A549 (cell line): Measurements from ENCODE around the gene ARHGAP31. TPM values are rescaled to one million over a fixed set of nuclear protein-coding genes. Genes with fewer than 3 reads are reported as not detected.

ENCODE experiments used
- ATAC-seq, 2 experiments: fragments of 200-7000 bp in 1 of 2; fragments of >200 bp in 1 of 2; cut with Nextera tagmentation in 1 of 2; cut with Tn5 transposase in 1 of 2; 3 replicates each; pipeline versions ENCODE4 v1.8.0 to v1.9.1; 2018 to 2020; ENCODE audit warnings: mild to moderate bottlenecking in 1 of 2, moderate library complexity in 1 of 2
- CTCF ChIA-PET: fragments of 300-600 bp; sonication (Branson Sonifier 250); formaldehyde crosslinking; extraction: SDS; loops from one replicate; lab custom pipeline; 2021; ENCODE audit warnings: antibody characterized with exemption, inconsistent platforms; lab: Yijun Ruan, JAX
- POLR2A ChIA-PET: fragments of 350-600 bp; formaldehyde crosslinking; extraction: SDS; loops from one replicate; lab custom pipeline; 2021; ENCODE audit warnings: antibody characterized with exemption, inconsistent platforms; lab: Yijun Ruan, JAX
- DNase-seq, 2 experiments: peaks; one replicate each; pipeline versions ENCODE4 v3.0.0 to v3.0.0-alpha.2; 2011 to 2016; ENCODE audit warnings: low read depth in 1 of 2, low spot score in 1 of 2
- FAIRE-seq: peaks from 2 replicates; lab custom pipeline; 2011; peaks lifted over from hg19 to GRCh38; lab: Jason Lieb, UNC
- H3K27ac ChIP-seq, 2 experiments: fragments of >200 bp; sonication (Bioruptor Twin); formaldehyde crosslinking; 3 replicates each; pipeline ENCODE4 v1.5.1; 2016 to 2017
- H3K4me1 ChIP-seq: fragments of >200 bp; sonication (Bioruptor Twin); formaldehyde crosslinking; 3 replicates; pipeline ENCODE4 v1.6.1; 2016
- H3K4me2 ChIP-seq: fragments of >200 bp; sonication (Bioruptor Twin); formaldehyde crosslinking; 3 replicates; pipeline ENCODE4 v1.6.1; 2016
- H3K4me3 ChIP-seq: fragments of >200 bp; sonication (Bioruptor Twin); formaldehyde crosslinking; 3 replicates; pipeline ENCODE4 v1.5.1; 2016
- H3K9me3 ChIP-seq: fragments of >200 bp; sonication (Bioruptor Twin); formaldehyde crosslinking; 3 replicates; pipeline ENCODE4 v1.6.1; 2016
- BCL3 ChIP-seq: fragments of >200 bp; sonication (Bioruptor Twin); formaldehyde crosslinking; IDR thresholded peaks from 3 replicates; pipeline ENCODE4 v1.6.1; 2016
- CHD2 ChIP-seq: fragments of 150-350 bp; IDR thresholded peaks from 2 replicates; pipeline ENCODE4 v1.6.1; 2014; ENCODE audit warnings: low read length; ENCODE audit not compliant: partially characterized antibody
- CHD4 ChIP-seq: fragments of 200-600 bp; sonication (generic); IDR thresholded peaks from 2 replicates; pipeline ENCODE4 v1.6.1; 2016; ENCODE audit warnings: antibody characterized with exemption, mild to moderate bottlenecking, borderline replicate concordance
- E2F6 ChIP-seq: IDR thresholded peaks from 2 replicates; pipeline ENCODE4 v1.6.1; 2012; ENCODE audit warnings: low read depth, borderline replicate concordance
- ELK1 ChIP-seq: fragments of 150-350 bp; IDR thresholded peaks from 2 replicates; pipeline ENCODE4 v1.6.1; 2014; ENCODE audit warnings: low read depth, mild to moderate bottlenecking, low read length
- ESRRA ChIP-seq: fragments of 150-350 bp; IDR thresholded peaks from 2 replicates; pipeline ENCODE4 v1.6.1; 2014; ENCODE audit warnings: mild to moderate bottlenecking, low read length, borderline replicate concordance
- FOSL2 ChIP-seq, 2 experiments: fragments of 450-650 bp in 1 of 2; fragments of >200 bp in 1 of 2; sonication (Bioruptor Twin) in 1 of 2; formaldehyde crosslinking; IDR thresholded peaks; 2 replicates each; pipeline versions ENCODE4 v1.5.0 to v1.6.1; 2016 to 2020; ENCODE audit warnings: mild to moderate bottlenecking in 1 of 2, moderate library complexity in 1 of 2
- FOXS1 ChIP-seq: fragments of 250-450 bp; sonication (Bioruptor Pico); IDR thresholded peaks from 2 replicates; pipeline ENCODE4 v1.5.0; 2020; ENCODE audit warnings: mild to moderate bottlenecking, moderate library complexity
- HDAC2 ChIP-seq: fragments of 200-600 bp; sonication (generic); IDR thresholded peaks from 2 replicates; pipeline ENCODE4 v1.6.1; 2016
- HES2 ChIP-seq: fragments of >200 bp; sonication (Bioruptor Twin); formaldehyde crosslinking; IDR thresholded peaks from 2 replicates; pipeline ENCODE4 v1.6.1; 2016
- HMGXB4 ChIP-seq: fragments of 250-450 bp; sonication (Bioruptor Pico); IDR thresholded peaks from 2 replicates; pipeline ENCODE4 v1.5.0; 2021; ENCODE audit warnings: mild to moderate bottlenecking, moderate library complexity, borderline replicate concordance
- HOXB13 ChIP-seq: fragments of 250-450 bp; sonication (Bioruptor Pico); IDR thresholded peaks from 2 replicates; pipeline ENCODE4 v1.5.0; 2020; ENCODE audit warnings: low read depth, mild to moderate bottlenecking, moderate library complexity
- HOXB5 ChIP-seq: fragments of 250-450 bp; sonication (Bioruptor Pico); IDR thresholded peaks from 2 replicates; pipeline ENCODE4 v1.5.0; 2020; ENCODE audit warnings: mild to moderate bottlenecking, moderate library complexity
- POLR2A ChIP-seq: IDR thresholded peaks from 2 replicates; pipeline ENCODE4 v1.6.1; 2012; ENCODE audit warnings: mild to moderate bottlenecking, low read length
- POLR2AphosphoS2 ChIP-seq: conservative IDR thresholded peaks from 2 replicates; pipeline ENCODE4 v1.6.1; 2012; ENCODE audit warnings: low read length, improper control_type of control experiment, inconsistent platforms
- RCOR1 ChIP-seq: fragments of 150-350 bp; IDR thresholded peaks from 2 replicates; pipeline ENCODE4 v1.6.1; 2014; ENCODE audit warnings: antibody characterized with exemption, low read length, low read depth
- RFX5 ChIP-seq: fragments of 450-650 bp; IDR thresholded peaks from 2 replicates; pipeline ENCODE4 v1.7.1; 2014; ENCODE audit warnings: antibody characterized with exemption, mild to moderate bottlenecking, moderate library complexity
- RNF2 ChIP-seq: fragments of 200-600 bp; sonication (generic); IDR thresholded peaks from 2 replicates; pipeline ENCODE4 v1.6.1; 2016; ENCODE audit warnings: low read depth, mild to moderate bottlenecking, antibody characterized with exemption, moderate library complexity, borderline replicate concordance
- WGBS: methylation state at CpG from one replicate; pipeline ENCODE4 v1.1.6; 2017; ENCODE audit errors: missing lambda C conversion rate; 5-methylcytosine and 5-hydroxymethylcytosine counted together
- polyA plus RNA-seq, 4 experiments: library from polyadenylated mRNA; depleted of rRNA in 3 of 4; stranded (reverse); fragments of >200 nt; fragmentation: RNase III in 1 of 4; extraction: RNeasy Plus Mini Kit Qiagen cat#74134 plus additional on column Dnase treatment in 1 of 4; gene quantifications; 2 replicates in 3 of 4; 3 replicates in 1 of 4; pipeline ENCODE4 v1.2.3, GENCODE V29; 2011 to 2017

Gene ARHGAP31
- polyA plus RNA-seq, 2 of the 4 experiments (the other 2 are of a cell fraction) = 0.93 to 1.3 TPM

GRCh38 chr3:119360736-119361462, 66.7 kb downstream of the ARHGAP31 start (continued):
- TF ChIP-seq ELK1 (no peak), RNF2 (no peak), ESRRA (no peak), HOXB5 (CRISPR knock-in tag) (no peak), POLR2AphosphoS2 (no peak), HES2 (no peak)

- TF ChIP-seq HES2 (no peak), CHD4 (no peak), HOXB13 (CRISPR knock-in tag) (no peak)
- DNase-seq = no peak
- WGBS = 73% methylated on average over 2 of the region's 2 CpGs
- ChIA-PET POLR2A (no interaction called here), CTCF (interaction anchor here (1.0 to 1.2 kb wide), 2 partner anchors 10 to 477 kb away, joined by 3 read pairs; no protein-coding TSS in a partner anchor)
- H3K9me3 ChIP-seq = no peaks in the 10 kb centered on the region
- no peak for FAIRE-seq
- no peak for ATAC-seq
- H3K4me3 ChIP-seq = no peak overlapping the region
- H3K27ac ChIP-seq = no peak overlapping the region
- H3K4me2 ChIP-seq = no peak overlapping the region
- no peaks in the 10 kb centered on the region for H3K4me1 ChIP-seq
Measured at GRCh38 chr3:119362010-119362409, 67.8 kb downstream of the ARHGAP31 start.

GRCh38 chr3:119362940-119363725, 69.0 kb downstream of the ARHGAP31 start:
- Histone ChIP-seq H3K4me2 (no peak overlapping the region), H3K27ac (no peak overlapping the region), H3K4me1 (no peaks in the 10 kb centered on the region), H3K4me3 (no peak overlapping the region), H3K9me3 (no peaks in the 10 kb centered on the region)
- WGBS = 63% methylated on average over 7 of the region's 7 CpGs
- ChIA-PET CTCF (interaction anchor here (0.5 to 2.0 kb wide), 3 partner anchors 10 to 327 kb away, joined by 3 to 6 read pairs (median 3); no protein-coding TSS in a partner anchor), POLR2A (no interaction called here)
- ATAC-seq = no peak
- TF ChIP-seq POLR2A = no peak
- no peak for TF ChIP-seq CHD2
- TF ChIP-seq FOSL2 (IDR thresholded peaks at IDR 0.05) = no peak
- no peak for TF ChIP-seq FOSL2 (CRISPR knock-in tag; IDR thresholded peaks at IDR 0.05)
- TF ChIP-seq HES2 = no peak
- TF ChIP-seq HOXB13 (CRISPR knock-in tag) = no peak
- TF ChIP-seq RFX5 = no peak
- TF ChIP-seq E2F6 = no peak
- no peak for TF ChIP-seq HOXB5 (CRISPR knock-in tag)
- DNase-seq = no peak
- FAIRE-seq = no peak

GRCh38 chr3:119364401-119364800, 70.2 kb downstream of the ARHGAP31 start:
- DNase-seq (no peak), FAIRE-seq (no peak), ATAC-seq (no peak)
- Histone ChIP-seq H3K4me3 (no peak overlapping the region), H3K4me2 (no peak overlapping the region), H3K4me1 (no peaks in the 10 kb centered on the region), H3K27ac (no peak overlapping the region), H3K9me3 (no peaks in the 10 kb centered on the region)
- CTCF ChIA-PET = interaction anchor here (2.0 kb wide), 1 partner anchor 11 kb away, joined by 6 read pairs; no protein-coding TSS in a partner anchor
- POLR2A ChIA-PET = no interaction called here
- 79% methylated on average over 1 of the region's 1 CpG for WGBS
- no peak for TF ChIP-seq BCL3
- TF ChIP-seq HMGXB4 (CRISPR knock-in tag) = no peak
- TF ChIP-seq ESRRA = no peak
- TF ChIP-seq FOXS1 (CRISPR knock-in tag) = no peak
- TF ChIP-seq RCOR1 = no peak
- TF ChIP-seq ELK1 = no peak
- TF ChIP-seq HDAC2 = no peak
- TF ChIP-seq HOXB13 (CRISPR knock-in tag) = no peak
